Prostate gland (tissue), 1 donor: ENCODE results near the gene N4BP2L2.

Experiments
- POLR2A ChIP-seq: fragments of 450-650 bp; IDR thresholded peaks from one replicate; pipeline ENCODE4 v1.6.1; 2016; ENCODE audit warnings: antibody characterized with exemption, mild to moderate bottlenecking
- POLR2AphosphoS5 ChIP-seq: sonication (generic); formaldehyde crosslinking; IDR thresholded peaks from one replicate; pipeline ENCODE4 v1.6.1; 2017; ENCODE audit warnings: antibody characterized with exemption

DNA sequence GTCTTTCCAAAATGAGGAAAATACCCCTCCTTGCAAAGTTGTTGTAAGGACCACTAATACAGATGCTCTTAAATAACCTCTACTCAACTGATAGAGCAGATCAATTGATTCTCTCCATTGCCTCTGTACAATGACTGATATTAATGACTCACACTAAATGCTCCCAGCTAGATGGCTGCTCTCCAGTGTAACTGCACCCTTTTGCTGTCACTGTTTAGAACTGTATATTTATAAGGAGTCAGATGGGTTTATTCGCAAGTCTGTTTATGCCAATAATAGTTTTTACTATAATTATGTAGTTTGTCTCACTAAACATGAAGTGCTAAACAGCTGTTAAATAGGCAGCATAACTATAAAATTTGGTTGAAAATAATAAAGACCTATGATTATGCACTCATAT, 89.6 kb downstream of the N4BP2L2 start:
- no peak for TF ChIP-seq POLR2A
- TF ChIP-seq POLR2AphosphoS5 = no peak
